HEK293 (cell line): ENCODE measurements around the gene CACNA1B.

Experiments
- GLI4 ChIP-seq: fragments of 450-650 bp; formaldehyde crosslinking; IDR thresholded peaks from 2 replicates; pipeline ENCODE4 v1.5.1; 2016; ENCODE audit warnings: missing biosample characterization, missing genetic modification characterization
- GLIS1 ChIP-seq: fragments of 450-650 bp; formaldehyde crosslinking; IDR thresholded peaks from 2 replicates; pipeline ENCODE4 v1.5.1; 2016; ENCODE audit warnings: missing biosample characterization, missing genetic modification characterization
- HOXA7 ChIP-seq: sonication (generic); formaldehyde crosslinking; IDR thresholded peaks from 2 replicates; pipeline ENCODE4 v1.8.1; 2022; ENCODE audit warnings: missing genetic modification reagents, borderline replicate concordance
- KLF1 ChIP-seq: fragments of 450-650 bp; formaldehyde crosslinking; IDR thresholded peaks from 2 replicates; pipeline ENCODE4 v1.5.1; 2016; ENCODE audit warnings: missing biosample characterization, missing genetic modification characterization
- MYNN ChIP-seq: fragments of 450-650 bp; formaldehyde crosslinking; IDR thresholded peaks from 2 replicates; pipeline ENCODE4 v1.5.1; 2016; ENCODE audit warnings: missing biosample characterization, missing genetic modification characterization, borderline replicate concordance
- TCF7L2 ChIP-seq: IDR thresholded peaks from 2 replicates; pipeline ENCODE4 v1.6.1; 2011; ENCODE audit warnings: low read depth, mild to moderate bottlenecking, inconsistent platforms, low read length, moderate library complexity, borderline replicate concordance
- ZNF416 ChIP-seq: fragments of 450-650 bp; formaldehyde crosslinking; IDR thresholded peaks from 2 replicates; pipeline ENCODE4 v1.5.1; 2016; ENCODE audit warnings: missing biosample characterization, missing genetic modification characterization
- ZNF776 ChIP-seq: fragments of 450-650 bp; formaldehyde crosslinking; IDR thresholded peaks from 2 replicates; pipeline ENCODE4 v1.5.0; 2017; ENCODE audit warnings: missing biosample characterization, missing genetic modification characterization, borderline replicate concordance
- TF ChIP-seq, protein P1 (sequence below): fragments of 450-650 bp; formaldehyde crosslinking; IDR thresholded peaks from 2 replicates; pipeline ENCODE4 v1.5.1; 2016; ENCODE audit warnings: missing biosample characterization, missing genetic modification characterization
- TF ChIP-seq, protein P2 (sequence below): fragments of 450-650 bp; formaldehyde crosslinking; IDR thresholded peaks from 2 replicates; pipeline ENCODE4 v1.5.1; 2016; ENCODE audit warnings: missing biosample characterization, missing genetic modification characterization
- TF ChIP-seq, protein P3 (sequence below): fragments of 450-650 bp; formaldehyde crosslinking; optimal IDR thresholded peaks from 2 replicates; pipeline ENCODE3; 2016; ENCODE audit warnings: missing biosample characterization, mild to moderate bottlenecking, missing genetic modification characterization
- TF ChIP-seq, protein P4 (sequence below): fragments of 450-650 bp; formaldehyde crosslinking; IDR thresholded peaks from 2 replicates; pipeline ENCODE4 v1.5.1; 2016; ENCODE audit warnings: missing biosample characterization, missing genetic modification characterization
- TF ChIP-seq, protein P5 (sequence below): IDR thresholded peaks from 2 replicates; pipeline ENCODE4 v1.6.1; 2011; ENCODE audit warnings: mild to moderate bottlenecking, low read depth, low read length, borderline replicate concordance

DNA sequence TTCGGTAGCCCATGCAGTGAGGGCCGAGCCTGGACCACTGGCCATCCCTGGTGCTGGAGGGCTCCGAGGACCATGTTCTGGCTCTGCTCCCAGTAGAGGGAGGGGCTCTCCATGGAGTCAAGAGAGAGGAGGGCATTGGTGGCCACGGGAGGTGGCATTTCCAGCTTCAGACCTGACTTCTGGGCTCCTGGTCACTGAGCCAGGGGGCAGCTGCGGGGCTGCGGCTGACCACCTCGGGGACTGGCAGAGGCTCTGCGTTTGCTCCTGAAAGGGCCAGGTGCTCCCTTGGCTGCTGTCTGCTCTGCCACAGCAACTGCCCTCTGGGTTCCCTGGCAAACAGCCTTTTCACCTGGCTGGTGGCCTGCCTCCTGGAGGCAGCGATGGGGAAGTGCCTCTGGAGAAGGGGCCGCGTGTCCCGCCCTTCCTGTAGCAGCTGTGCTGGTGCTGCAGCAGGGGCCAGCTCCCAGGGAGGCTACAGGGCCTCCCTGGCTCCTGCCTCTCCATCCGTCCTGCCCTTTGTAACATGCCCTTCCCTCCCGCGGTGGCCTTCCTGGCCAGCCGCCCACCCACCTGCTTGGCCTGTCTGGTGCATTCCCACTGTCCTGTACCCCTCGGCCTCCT is 144.6 kb downstream of the CACNA1B start:
- TF ChIP-seq, protein P1, sequence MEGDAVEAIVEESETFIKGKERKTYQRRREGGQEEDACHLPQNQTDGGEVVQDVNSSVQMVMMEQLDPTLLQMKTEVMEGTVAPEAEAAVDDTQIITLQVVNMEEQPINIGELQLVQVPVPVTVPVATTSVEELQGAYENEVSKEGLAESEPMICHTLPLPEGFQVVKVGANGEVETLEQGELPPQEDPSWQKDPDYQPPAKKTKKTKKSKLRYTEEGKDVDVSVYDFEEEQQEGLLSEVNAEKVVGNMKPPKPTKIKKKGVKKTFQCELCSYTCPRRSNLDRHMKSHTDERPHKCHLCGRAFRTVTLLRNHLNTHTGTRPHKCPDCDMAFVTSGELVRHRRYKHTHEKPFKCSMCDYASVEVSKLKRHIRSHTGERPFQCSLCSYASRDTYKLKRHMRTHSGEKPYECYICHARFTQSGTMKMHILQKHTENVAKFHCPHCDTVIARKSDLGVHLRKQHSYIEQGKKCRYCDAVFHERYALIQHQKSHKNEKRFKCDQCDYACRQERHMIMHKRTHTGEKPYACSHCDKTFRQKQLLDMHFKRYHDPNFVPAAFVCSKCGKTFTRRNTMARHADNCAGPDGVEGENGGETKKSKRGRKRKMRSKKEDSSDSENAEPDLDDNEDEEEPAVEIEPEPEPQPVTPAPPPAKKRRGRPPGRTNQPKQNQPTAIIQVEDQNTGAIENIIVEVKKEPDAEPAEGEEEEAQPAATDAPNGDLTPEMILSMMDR = no peak
- no peak for TF ChIP-seq KLF1 (tag by site-specific recombination)
- no peak for TF ChIP-seq TCF7L2
- no peak for TF ChIP-seq ZNF776
- TF ChIP-seq HOXA7 = no peak
- TF ChIP-seq, protein P2, sequence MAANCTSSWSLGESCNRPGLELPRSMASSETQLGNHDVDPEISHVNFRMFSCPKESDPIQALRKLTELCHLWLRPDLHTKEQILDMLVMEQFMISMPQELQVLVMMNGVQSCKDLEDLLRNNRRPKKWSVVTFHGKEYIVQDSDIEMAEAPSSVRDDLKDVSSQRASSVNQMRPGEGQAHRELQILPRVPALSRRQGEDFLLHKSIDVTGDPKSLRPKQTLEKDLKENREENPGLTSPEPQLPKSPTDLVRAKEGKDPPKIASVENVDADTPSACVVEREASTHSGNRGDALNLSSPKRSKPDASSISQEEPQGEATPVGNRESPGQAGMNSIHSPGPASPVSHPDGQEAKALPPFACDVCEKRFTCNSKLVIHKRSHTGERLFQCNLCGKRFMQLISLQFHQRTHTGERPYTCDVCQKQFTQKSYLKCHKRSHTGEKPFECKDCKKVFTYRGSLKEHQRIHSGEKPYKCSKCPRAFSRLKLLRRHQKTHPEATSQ (tag by site-specific recombination) = no peak
- no peak for TF ChIP-seq ZNF416 (tag by site-specific recombination)
- TF ChIP-seq, protein P3, sequence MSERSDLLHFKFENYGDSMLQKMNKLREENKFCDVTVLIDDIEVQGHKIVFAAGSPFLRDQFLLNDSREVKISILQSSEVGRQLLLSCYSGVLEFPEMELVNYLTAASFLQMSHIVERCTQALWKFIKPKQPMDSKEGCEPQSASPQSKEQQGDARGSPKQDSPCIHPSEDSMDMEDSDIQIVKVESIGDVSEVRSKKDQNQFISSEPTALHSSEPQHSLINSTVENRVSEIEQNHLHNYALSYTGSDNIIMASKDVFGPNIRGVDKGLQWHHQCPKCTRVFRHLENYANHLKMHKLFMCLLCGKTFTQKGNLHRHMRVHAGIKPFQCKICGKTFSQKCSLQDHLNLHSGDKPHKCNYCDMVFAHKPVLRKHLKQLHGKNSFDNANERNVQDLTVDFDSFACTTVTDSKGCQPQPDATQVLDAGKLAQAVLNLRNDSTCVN (tag by site-specific recombination) = no peak
- no peak for TF ChIP-seq GLI4 (tag by site-specific recombination)
- no peak for TF ChIP-seq GLIS1
- TF ChIP-seq MYNN = no peak
- TF ChIP-seq, protein P4, sequence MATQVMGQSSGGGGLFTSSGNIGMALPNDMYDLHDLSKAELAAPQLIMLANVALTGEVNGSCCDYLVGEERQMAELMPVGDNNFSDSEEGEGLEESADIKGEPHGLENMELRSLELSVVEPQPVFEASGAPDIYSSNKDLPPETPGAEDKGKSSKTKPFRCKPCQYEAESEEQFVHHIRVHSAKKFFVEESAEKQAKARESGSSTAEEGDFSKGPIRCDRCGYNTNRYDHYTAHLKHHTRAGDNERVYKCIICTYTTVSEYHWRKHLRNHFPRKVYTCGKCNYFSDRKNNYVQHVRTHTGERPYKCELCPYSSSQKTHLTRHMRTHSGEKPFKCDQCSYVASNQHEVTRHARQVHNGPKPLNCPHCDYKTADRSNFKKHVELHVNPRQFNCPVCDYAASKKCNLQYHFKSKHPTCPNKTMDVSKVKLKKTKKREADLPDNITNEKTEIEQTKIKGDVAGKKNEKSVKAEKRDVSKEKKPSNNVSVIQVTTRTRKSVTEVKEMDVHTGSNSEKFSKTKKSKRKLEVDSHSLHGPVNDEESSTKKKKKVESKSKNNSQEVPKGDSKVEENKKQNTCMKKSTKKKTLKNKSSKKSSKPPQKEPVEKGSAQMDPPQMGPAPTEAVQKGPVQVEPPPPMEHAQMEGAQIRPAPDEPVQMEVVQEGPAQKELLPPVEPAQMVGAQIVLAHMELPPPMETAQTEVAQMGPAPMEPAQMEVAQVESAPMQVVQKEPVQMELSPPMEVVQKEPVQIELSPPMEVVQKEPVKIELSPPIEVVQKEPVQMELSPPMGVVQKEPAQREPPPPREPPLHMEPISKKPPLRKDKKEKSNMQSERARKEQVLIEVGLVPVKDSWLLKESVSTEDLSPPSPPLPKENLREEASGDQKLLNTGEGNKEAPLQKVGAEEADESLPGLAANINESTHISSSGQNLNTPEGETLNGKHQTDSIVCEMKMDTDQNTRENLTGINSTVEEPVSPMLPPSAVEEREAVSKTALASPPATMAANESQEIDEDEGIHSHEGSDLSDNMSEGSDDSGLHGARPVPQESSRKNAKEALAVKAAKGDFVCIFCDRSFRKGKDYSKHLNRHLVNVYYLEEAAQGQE (tag by site-specific recombination) = no peak
- TF ChIP-seq, protein P5, sequence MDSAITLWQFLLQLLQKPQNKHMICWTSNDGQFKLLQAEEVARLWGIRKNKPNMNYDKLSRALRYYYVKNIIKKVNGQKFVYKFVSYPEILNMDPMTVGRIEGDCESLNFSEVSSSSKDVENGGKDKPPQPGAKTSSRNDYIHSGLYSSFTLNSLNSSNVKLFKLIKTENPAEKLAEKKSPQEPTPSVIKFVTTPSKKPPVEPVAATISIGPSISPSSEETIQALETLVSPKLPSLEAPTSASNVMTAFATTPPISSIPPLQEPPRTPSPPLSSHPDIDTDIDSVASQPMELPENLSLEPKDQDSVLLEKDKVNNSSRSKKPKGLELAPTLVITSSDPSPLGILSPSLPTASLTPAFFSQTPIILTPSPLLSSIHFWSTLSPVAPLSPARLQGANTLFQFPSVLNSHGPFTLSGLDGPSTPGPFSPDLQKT = no peak
